Panc1 (cell line): ENCODE data around the gene PRR30. TPM values are rescaled to one million over a fixed set of nuclear protein-coding genes. Genes with fewer than 3 reads are reported as not detected.

ENCODE experiments used
- ATAC-seq: fragments of 200-7000 bp; cut with Tn5 transposase; 2 replicates; pipeline ENCODE4 v1.9.1; 2020; ENCODE audit warnings: mild to moderate bottlenecking, moderate library complexity
- BruUV-seq: library from RNA; stranded (reverse); fragments of 400-500 nt; replicated peaks from 2 replicates; lab custom pipeline; 2021; lab: Mats Ljungman, UMichigan
- CTCF ChIA-PET: fragments of 300-600 bp; sonication (Branson Sonifier 250); formaldehyde crosslinking; loops from one replicate; lab custom pipeline; 2022; ENCODE audit warnings: antibody characterized with exemption; lab: Charles Lee
- POLR2A ChIA-PET: fragments of 300-600 bp; sonication (Branson Sonifier 250); formaldehyde crosslinking; loops from one replicate; lab custom pipeline; 2022; ENCODE audit warnings: antibody characterized with exemption; lab: Charles Lee
- DNase-seq: peaks from one replicate; pipeline ENCODE4 v3.0.0-alpha.2; 2010; ENCODE audit warnings: low read depth, low spot score
- H3K27ac ChIP-seq: 2 replicates; pipeline ENCODE4 v1.5.1; 2011; ENCODE audit warnings: mild to moderate bottlenecking, low read length, inconsistent platforms
- H3K27me3 ChIP-seq: fragments of 200-500 bp; sonication (Bioruptor generic); 2 replicates; pipeline ENCODE4 v1.6.0; 2014; ENCODE audit warnings: low read length, inconsistent platforms; ENCODE audit not compliant: control insufficient read depth, insufficient read depth
- H3K36me3 ChIP-seq: fragments of 200-500 bp; sonication (Bioruptor generic); 2 replicates; pipeline ENCODE4 v1.5.1; 2014; ENCODE audit warnings: inconsistent platforms, mild to moderate bottlenecking, low read length, moderate library complexity; ENCODE audit not compliant: control insufficient read depth, insufficient read depth
- H3K4me1 ChIP-seq: 2 replicates; pipeline ENCODE4 v1.5.1; 2011; ENCODE audit warnings: inconsistent platforms, mild to moderate bottlenecking, low read length, moderate library complexity; ENCODE audit not compliant: control insufficient read depth, insufficient read depth
- H3K4me3 ChIP-seq, 2 experiments: 2 replicates each; pipeline ENCODE4 v1.5.1; 2011 to 2012; ENCODE audit warnings: low read depth in 2 of 2, low read length in 2 of 2, mild to moderate bottlenecking in 2 of 2, inconsistent platforms in 1 of 2, moderate library complexity in 1 of 2
- H3K9me3 ChIP-seq: fragments of 200-500 bp; sonication (Bioruptor generic); 2 replicates; pipeline ENCODE4 v1.5.1; 2014; ENCODE audit warnings: low read depth, mild to moderate bottlenecking, inconsistent platforms, low read length, moderate library complexity; ENCODE audit not compliant: control insufficient read depth, insufficient read depth
- CTCF ChIP-seq: fragments of 450-650 bp; IDR thresholded peaks from 2 replicates; pipeline ENCODE4 v1.5.1; 2017; ENCODE audit warnings: mild to moderate bottlenecking
- POLR2AphosphoS5 ChIP-seq: IDR thresholded peaks from 2 replicates; pipeline ENCODE4 v1.6.1; 2012; ENCODE audit warnings: mild to moderate bottlenecking, low read depth, low read length, moderate library complexity
- REST ChIP-seq, 2 experiments: IDR thresholded peaks; 2 replicates each; pipeline ENCODE4 v1.6.1; 2011 to 2012; ENCODE audit warnings: low read depth in 2 of 2, control low read depth in 1 of 2, low read length in 1 of 2, mild to moderate bottlenecking in 1 of 2, moderate library complexity in 1 of 2; ENCODE audit not compliant: insufficient read depth in 1 of 2
- SIN3A ChIP-seq: IDR thresholded peaks from 2 replicates; pipeline ENCODE4 v1.6.1; 2012; ENCODE audit warnings: low read depth, mild to moderate bottlenecking, low read length, moderate library complexity, borderline replicate concordance; ENCODE audit not compliant: insufficient read depth
- TCF7L2 ChIP-seq: IDR thresholded peaks from 2 replicates; pipeline ENCODE4 v1.6.1; 2011; ENCODE audit warnings: mild to moderate bottlenecking, low read depth, low read length, inconsistent platforms
- in situ Hi-C: cut with HindIII; loops from 2 replicates; pipeline ENCODE4 v1.10.0; 2016; ENCODE audit warnings: low sequenced_read_pairs, low pct_unique_long_range_greater_than_20kb
- intact Hi-C: fragments of 100-400 bp; cut with micrococcal nuclease; formaldehyde crosslinking; loops from one replicate; pipeline ENCODE4 v1.10.0; 2022; ENCODE audit not compliant: unreplicated experiment
- total RNA-seq: library from RNA; stranded (reverse); gene quantifications from one replicate; pipeline ENCODE4 v1.2.1, GENCODE V29; 2021; ENCODE audit not compliant: unreplicated experiment

PRR30 gene
- total RNA-seq, 1 experiment from 2014 or later = not detected

- in situ Hi-C loops = no loop called here
- intact Hi-C loops = no loop called here
- ChIA-PET POLR2A (interaction anchor here (0.6 to 0.7 kb wide), 2 partner anchors 102 to 992 kb away, joined by 3 to 4 read pairs; no protein-coding TSS in a partner anchor), CTCF (no interaction called here)
- TF ChIP-seq CTCF (no peak), POLR2AphosphoS5 (no peak), REST (IDR thresholded peaks at IDR 0.05; ENCODE audit: insufficient read depth in 1 of 2, low read depth in 2 of 2, low read length in 1 of 2) (no peak), SIN3A (no peak), TCF7L2 (no peak)
- DNase-seq (no peak), ATAC-seq (no peak)
- Histone ChIP-seq H3K4me1 (no peaks in the 10 kb centered on the region), H3K27me3 (no peaks in the 10 kb centered on the region), H3K36me3 (no peaks in the 10 kb centered on the region), H3K4me3 (no peak overlapping the region), H3K9me3 (no peaks in the 10 kb centered on the region), H3K27ac (no peak overlapping the region)
- no TSS peak for BruUV-seq
Measured at GRCh38 chr2:27093430-27094352, 45.5 kb downstream of the PRR30 start.

- ChIA-PET POLR2A (interaction anchor here (0.6 to 0.7 kb wide), 2 partner anchors 102 to 991 kb away, joined by 3 to 4 read pairs; no protein-coding TSS in a partner anchor), CTCF (no interaction called here)
- H3K9me3 ChIP-seq = no peaks in the 10 kb centered on the region
- intact Hi-C loops = no loop called here
- H3K36me3 ChIP-seq = no peaks in the 10 kb centered on the region
- H3K27me3 ChIP-seq = no peaks in the 10 kb centered on the region
- no peak for TF ChIP-seq SIN3A
- TF ChIP-seq REST (IDR thresholded peaks at IDR 0.05; ENCODE audit: insufficient read depth in 1 of 2, low read depth in 2 of 2, low read length in 1 of 2) = no peak
- TF ChIP-seq POLR2AphosphoS5 = no peak
- TF ChIP-seq TCF7L2 = no peak
- no peak for TF ChIP-seq CTCF
- in situ Hi-C loops = no loop called here
- no TSS peak for BruUV-seq
- H3K4me3 ChIP-seq = no peak overlapping the region
- ATAC-seq (no peak), DNase-seq (no peak)
- H3K27ac ChIP-seq = no peak overlapping the region
- H3K4me1 ChIP-seq = no peaks in the 10 kb centered on the region
Measured at GRCh38 chr2:27092696-27093429, 46.3 kb downstream of the PRR30 start.
